ENCODE measurements around the gene ATAD3B.

GRCh38 chr1:1430114-1430982, 41.2 kb upstream of the ATAD3B start:
- TF ChIP-seq POLR2AphosphoS5 (IDR thresholded peaks at IDR 0.05; ENCODE audit: borderline replicate concordance, low read depth, low read length): no peak
- TF ChIP-seq EZH2 (IDR thresholded peaks at IDR 0.05): no peak
- no peak for TF ChIP-seq FOXP2 (optimal IDR thresholded peaks at IDR 0.05; ENCODE audit: control extremely low read depth, extremely low read length, insufficient read depth)
